Measurements from ENCODE around the gene HNF1A.

Gene HNF1A

GRCh38 chr12:121009741-121010140, 31.4 kb downstream of the HNF1A start:
- peak in 5 of 51 donors; percentile 2 to 29 (median 10) for DNase-seq

DNA sequence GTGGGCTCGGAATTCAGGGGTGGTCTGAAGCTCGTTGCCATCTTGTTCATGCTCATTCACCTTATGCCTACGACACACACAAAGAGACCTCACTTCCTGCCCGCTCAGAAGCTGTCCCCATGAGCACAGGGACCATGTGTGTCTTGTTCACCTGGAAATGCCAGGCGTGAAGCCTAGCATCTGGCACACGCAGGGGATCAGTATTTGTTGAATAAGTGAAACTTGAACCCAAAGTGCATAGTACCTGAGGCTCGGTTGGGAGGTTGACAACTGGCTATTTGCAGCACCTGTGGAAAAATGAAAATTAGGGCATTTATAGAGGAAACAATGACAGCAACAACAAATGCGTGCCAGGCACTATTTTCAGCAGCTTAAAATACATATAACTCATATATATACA, 32.5 kb downstream of the HNF1A start:
- DNase-seq: no peak

- no peak for DNase-seq
Measured at GRCh38 chr12:121011820-121012219, 33.5 kb downstream of the HNF1A start.

DNA sequence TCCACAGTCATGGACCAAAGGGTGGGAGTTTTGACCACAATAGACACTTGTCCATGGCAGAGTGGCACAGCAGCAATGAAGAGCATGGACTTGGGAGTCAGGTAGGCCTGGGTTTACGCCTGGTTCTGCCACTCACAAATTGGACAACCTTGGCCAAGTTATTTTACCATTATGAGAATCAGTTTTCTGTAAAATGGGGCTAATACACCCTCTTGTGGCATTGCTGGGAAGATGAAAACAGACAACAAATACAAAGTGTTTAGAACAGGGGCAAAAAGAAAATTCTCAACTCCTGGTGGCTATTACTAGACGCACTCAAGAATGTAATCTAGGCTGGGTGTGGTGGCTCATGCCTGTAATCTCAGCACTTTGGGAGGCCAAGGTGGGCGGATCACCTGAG, 35.4 kb downstream of the HNF1A start:
- DNase-seq: no peak

- peak; percentile 49 to 96 (median 85) for DNase-seq
Measured at GRCh38 chr12:121015825-121016766, 37.8 kb downstream of the HNF1A start, which contains the start of gene C12orf43. Gene C12orf43, minus strand, starts transcription at chr12:121016487. Its CDS starts 13 bp downstream, at chr12:121016474.

- no peak for DNase-seq
Measured at GRCh38 chr12:121017966-121018491, 39.7 kb downstream of the HNF1A start.

GRCh38 chr12:121018860-121019617, 40.7 kb downstream of the HNF1A start:
- no peak for DNase-seq

- DNase-seq: no peak
Measured at GRCh38 chr12:121021754-121022153, 43.4 kb downstream of the HNF1A start.

GRCh38 chr12:121022713-121023112, 44.4 kb downstream of the HNF1A start:
- no peak for DNase-seq

DNA sequence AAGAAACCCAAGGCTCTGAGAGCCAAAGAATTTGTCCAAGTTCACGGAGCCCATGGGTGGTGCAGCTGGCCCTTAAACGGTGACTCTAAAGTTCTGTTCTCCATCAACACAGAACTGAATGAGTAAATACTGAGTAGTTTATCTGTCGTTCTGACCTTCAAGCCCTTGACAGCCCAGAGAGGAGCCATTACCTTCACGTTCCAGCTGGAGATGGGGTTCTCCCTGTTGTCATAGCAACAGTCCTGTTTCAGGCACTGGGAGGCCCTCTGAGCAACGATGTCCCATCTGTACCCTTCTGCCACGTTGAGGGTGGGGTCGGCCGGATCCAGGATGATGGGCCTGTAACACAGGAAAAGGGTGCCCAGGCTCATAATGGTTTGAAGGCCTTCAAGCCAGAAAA, 45.5 kb downstream of the HNF1A start:
- no peak for DNase-seq

DNA sequence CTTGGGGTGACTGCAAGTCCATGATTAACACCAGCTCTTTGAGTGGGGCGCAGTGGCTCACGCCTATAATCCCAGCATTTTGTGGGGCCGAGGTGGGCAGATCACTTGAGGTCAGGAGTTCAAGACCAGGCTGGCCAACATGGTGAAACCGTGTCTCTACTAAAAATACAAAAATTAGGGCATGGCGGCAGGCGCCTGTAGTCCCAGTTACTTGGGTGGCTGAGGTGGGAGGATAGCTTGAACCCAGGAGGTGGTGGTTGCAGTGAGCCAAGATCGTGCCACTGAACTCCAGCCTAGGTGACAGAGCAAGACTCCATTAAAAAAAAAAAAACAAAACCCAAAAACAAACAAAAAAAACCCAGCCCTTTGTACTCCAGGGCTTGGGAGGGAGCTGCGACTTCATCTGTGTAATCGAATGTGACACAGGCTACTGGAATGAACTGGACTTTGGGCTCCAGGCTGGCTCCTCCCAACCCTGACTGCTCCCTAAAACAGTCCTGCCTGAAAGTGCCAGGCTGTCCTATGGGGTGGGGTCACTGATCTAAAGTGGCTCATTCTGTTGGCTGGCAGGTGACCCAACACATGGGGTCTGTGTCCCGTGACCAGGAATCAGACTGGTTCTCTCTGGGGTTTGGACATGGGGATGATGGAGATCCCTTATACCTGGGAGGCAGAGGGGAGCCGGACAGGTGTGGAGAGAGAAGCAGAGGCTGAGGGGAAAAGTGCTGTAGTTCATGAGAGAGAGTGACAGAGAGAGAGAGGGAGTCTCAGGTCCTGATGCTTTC, 47.3 kb downstream of the HNF1A start:
- no peak for DNase-seq

GRCh38 chr12:121026274-121027045, 48.1 kb downstream of the HNF1A start:
- no peak for DNase-seq

DNA sequence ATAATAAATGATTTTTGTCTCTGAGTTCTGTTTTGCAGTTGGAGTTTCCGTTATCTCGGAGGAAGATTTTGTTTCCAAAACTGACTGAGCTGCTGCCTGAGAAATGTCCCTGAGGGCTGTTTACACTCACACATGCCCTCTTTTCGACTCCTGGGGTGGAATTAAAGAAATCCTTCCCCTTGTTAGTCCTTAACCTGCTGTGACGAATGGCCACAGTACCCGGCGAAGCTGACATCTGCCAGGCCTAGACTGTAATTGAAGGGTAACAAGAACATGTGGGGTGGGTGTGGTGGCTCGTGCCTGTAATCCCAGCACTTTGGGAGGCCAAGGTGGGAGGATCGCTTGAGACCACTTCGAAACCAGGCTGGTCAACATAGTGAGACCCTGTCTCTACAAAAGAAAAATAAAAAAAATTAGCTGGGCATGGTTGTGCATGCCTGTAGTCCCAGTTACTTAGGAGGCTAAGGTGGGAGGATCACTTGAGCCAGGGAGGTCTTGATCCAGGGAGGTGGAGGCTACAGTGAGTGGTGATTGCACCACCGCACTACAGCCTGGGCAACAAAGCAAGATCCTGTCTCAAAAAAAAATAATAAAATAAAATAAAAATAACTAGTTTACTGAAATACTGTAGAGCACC, 52.4 kb downstream of the HNF1A start:
- DNase-seq: no peak

- no peak for DNase-seq
Measured at GRCh38 chr12:121033625-121034349, 55.4 kb downstream of the HNF1A start.

GRCh38 chr12:121034616-121035305, 56.4 kb downstream of the HNF1A start:
- DNase-seq: no peak

- no peak for DNase-seq
Measured at GRCh38 chr12:121036810-121037326, 58.5 kb downstream of the HNF1A start.

- DNase-seq: peak in 17 of 51 donors; percentile 1 to 46 (median 9)
Measured at GRCh38 chr12:121038861-121039668, 60.7 kb downstream of the HNF1A start, which contains the start of gene OASL. Gene OASL, minus strand, starts transcription at chr12:121039246. Its CDS starts 275 bp downstream, at chr12:121038971.
